ENCODE measurements around the gene ACER3.

GRCh38 chr11:77069969-77070582 is 209.4 kb downstream of the ACER3 start:
- no peak for TF ChIP-seq CTCF (IDR thresholded peaks at IDR 0.05)
- no peak for TF ChIP-seq EZH2 (IDR thresholded peaks at IDR 0.05; ENCODE audit: borderline replicate concordance, insufficient read depth, low read depth, low read length, poor library complexity, severe bottlenecking)
